ENCODE measurements around the gene RSPH3. TPM values are rescaled to one million over a fixed set of nuclear protein-coding genes. Genes with fewer than 3 reads are reported as not detected.

The RSPH3 gene
- total and polyA plus RNA-seq, 2 of the 8 experiments (the other 6 are each of a cell fraction or from before 2014, with no cell fraction given) = 0.60 to 2.7 TPM

GRCh38 chr6:159002432-159003155 lies 2.6 kb upstream of the RSPH3 start (continued):
- TF ChIP-seq RFX5 (IDR thresholded peaks at IDR 0.05; ENCODE audit: borderline replicate concordance, low read depth, low read length) = no peak
- TF ChIP-seq POU5F1 (IDR thresholded peaks at IDR 0.05; ENCODE audit: low read depth, low read length) = no peak

Data from H1 (cell line).